HuH-7.5 (cell line): ENCODE measurements around the gene MYDGF.
"Not testable (repeated sequence)": the region's sequence is repeated elsewhere in the genome, so short reads cannot be mapped to it uniquely, and the experiment has no call there.

ENCODE experiments used
- DNase-seq: peaks from one replicate; pipeline ENCODE4 v3.0.0; 2011; ENCODE audit warnings: low spot score

Gene MYDGF

GRCh38 chr19:4699826-4700692 lies 29.9 kb upstream of the MYDGF start:
- no peak for DNase-seq

GRCh38 chr19:4697304-4697703 lies 27.2 kb upstream of the MYDGF start:
- no peak for DNase-seq

GRCh38 chr19:4695224-4695731 lies 25.1 kb upstream of the MYDGF start:
- no peak for DNase-seq

GRCh38 chr19:4694211-4694987 lies 24.3 kb upstream of the MYDGF start:
- DNase-seq: no peak

- no peak for DNase-seq
Measured at GRCh38 chr19:4693471-4694121, 23.5 kb upstream of the MYDGF start.

- no peak for DNase-seq
Measured at GRCh38 chr19:4693078-4693350, 22.9 kb upstream of the MYDGF start.

- no peak for DNase-seq
Measured at GRCh38 chr19:4692251-4693077, 22.3 kb upstream of the MYDGF start.

GRCh38 chr19:4691373-4691772 lies 21.2 kb upstream of the MYDGF start:
- no peak for DNase-seq

GRCh38 chr19:4690361-4690760 lies 20.2 kb upstream of the MYDGF start:
- DNase-seq: no peak

GRCh38 chr19:4689403-4689802 lies 19.3 kb upstream of the MYDGF start:
- no peak for DNase-seq

GRCh38 chr19:4688587-4688986 lies 18.4 kb upstream of the MYDGF start:
- DNase-seq: no peak

GRCh38 chr19:4687396-4687795 lies 17.3 kb upstream of the MYDGF start:
- DNase-seq: no peak

- DNase-seq: no peak
Measured at GRCh38 chr19:4686700-4687099, 16.6 kb upstream of the MYDGF start.

- no peak for DNase-seq
Measured at GRCh38 chr19:4684312-4685095, 14.4 kb upstream of the MYDGF start.

- no peak for DNase-seq
Measured at GRCh38 chr19:4682417-4683200, 12.5 kb upstream of the MYDGF start.

- DNase-seq: not testable (repeated sequence)
Measured at GRCh38 chr19:4680021-4680420, 9.9 kb upstream of the MYDGF start.

- DNase-seq: no peak
Measured at GRCh38 chr19:4678881-4679790, 9.0 kb upstream of the MYDGF start.

GRCh38 chr19:4676955-4677731 lies 7.0 kb upstream of the MYDGF start:
- DNase-seq: peak; percentile 73
